Neural progenitor cell (in vitro differentiated cells): ENCODE results near the gene TBC1D1. TPM values are rescaled to one million over a fixed set of nuclear protein-coding genes. Genes with fewer than 3 reads are reported as not detected.
A peak's percentile ranks its signal among the peaks of the same experiment; 100 is the strongest.

ENCODE experiments used
- DNase-seq: peaks from one replicate; pipeline ENCODE4 v3.0.0-alpha.2; 2016; ENCODE audit warnings: low spot score
- H2AFZ ChIP-seq: fragments of 200-600 bp; sonication (generic); replicated peaks from 2 replicates; pipeline ENCODE4 v1.6.1; 2016; ENCODE audit warnings: antibody characterized with exemption
- H3F3A ChIP-seq: fragments of 200-600 bp; sonication (generic); 2 replicates; pipeline ENCODE4 v1.6.1; 2016; ENCODE audit warnings: antibody characterized with exemption, low read depth
- H3K27ac ChIP-seq: fragments of 200-600 bp; sonication (generic); 2 replicates; pipeline ENCODE4 v1.5.1; 2016; ENCODE audit warnings: mild to moderate bottlenecking
- H3K27me3 ChIP-seq: fragments of 200-600 bp; sonication (generic); 2 replicates; pipeline ENCODE4 v1.6.1; 2016; ENCODE audit warnings: mild to moderate bottlenecking, moderate library complexity
- H3K36me3 ChIP-seq: fragments of 200-600 bp; sonication (generic); 2 replicates; pipeline ENCODE4 v1.5.1; 2016
- H3K4me1 ChIP-seq: fragments of 200-600 bp; sonication (generic); 2 replicates; pipeline ENCODE4 v1.6.1; 2016; ENCODE audit warnings: mixed run types
- H3K4me2 ChIP-seq: fragments of 200-600 bp; sonication (generic); 2 replicates; pipeline ENCODE4 v1.6.1; 2016
- H3K4me3 ChIP-seq: fragments of 200-600 bp; sonication (generic); 2 replicates; pipeline ENCODE4 v1.5.1; 2016
- H3K79me2 ChIP-seq: fragments of 200-600 bp; sonication (generic); 2 replicates; pipeline ENCODE4 v1.6.1; 2016; ENCODE audit warnings: low read depth
- H3K9ac ChIP-seq: fragments of 200-600 bp; sonication (generic); 2 replicates; pipeline ENCODE4 v1.6.1; 2016
- H3K9me3 ChIP-seq: fragments of 200-600 bp; sonication (generic); 2 replicates; pipeline ENCODE4 v1.5.1; 2016; ENCODE audit warnings: low read depth
- H4K20me1 ChIP-seq: fragments of 200-600 bp; sonication (generic); 2 replicates; pipeline ENCODE4 v1.6.1; 2016; ENCODE audit warnings: low read depth
- H3K27ac Mint-ChIP-seq: 3 replicates; pipeline ENCODE4 v1.8.0; 2021; ENCODE audit warnings: mixed read lengths
- H3K27me3 Mint-ChIP-seq: 2 replicates; pipeline ENCODE4 v1.8.0; 2022; ENCODE audit warnings: low read depth, mild to moderate bottlenecking, inconsistent platforms, moderate library complexity, mixed read lengths; ENCODE audit not compliant: insufficient read depth
- H3K36me3 Mint-ChIP-seq: 3 replicates; pipeline ENCODE4 v1.8.0; 2021; ENCODE audit warnings: mixed read lengths
- H3K4me1 Mint-ChIP-seq: 3 replicates; pipeline ENCODE4 v1.8.0; 2021; ENCODE audit warnings: mixed read lengths
- H3K4me3 Mint-ChIP-seq: 3 replicates; pipeline ENCODE4 v1.8.0; 2021; ENCODE audit warnings: mild to moderate bottlenecking, moderate library complexity, mixed read lengths
- H3K9me3 Mint-ChIP-seq: 3 replicates; pipeline ENCODE4 v1.8.0; 2020; ENCODE audit warnings: mixed read lengths
- EZH2 ChIP-seq: fragments of 200-600 bp; sonication (generic); IDR thresholded peaks from 2 replicates; pipeline ENCODE4 v1.6.1; 2017; ENCODE audit warnings: antibody characterized with exemption, mild to moderate bottlenecking, moderate library complexity
- EZH2phosphoT487 ChIP-seq: fragments of 200-600 bp; sonication (generic); IDR thresholded peaks from 2 replicates; pipeline ENCODE4 v1.6.1; 2017; ENCODE audit warnings: antibody characterized with exemption
- total RNA-seq: library from RNA; depleted of rRNA; stranded (reverse); fragments of >200 nt; gene quantifications from 2 replicates; pipeline ENCODE4 v1.2.3, GENCODE V29; 2015; ENCODE audit warnings: low replicate concordance
- TF ChIP-seq, protein P1 (sequence below): fragments of 200-600 bp; sonication (generic); IDR thresholded peaks from 2 replicates; pipeline ENCODE4 v1.5.1; 2017; ENCODE audit warnings: antibody characterized with exemption, mild to moderate bottlenecking

The TBC1D1 gene
- total RNA-seq, 1 donor from 2014 or later = 208 TPM

DNA sequence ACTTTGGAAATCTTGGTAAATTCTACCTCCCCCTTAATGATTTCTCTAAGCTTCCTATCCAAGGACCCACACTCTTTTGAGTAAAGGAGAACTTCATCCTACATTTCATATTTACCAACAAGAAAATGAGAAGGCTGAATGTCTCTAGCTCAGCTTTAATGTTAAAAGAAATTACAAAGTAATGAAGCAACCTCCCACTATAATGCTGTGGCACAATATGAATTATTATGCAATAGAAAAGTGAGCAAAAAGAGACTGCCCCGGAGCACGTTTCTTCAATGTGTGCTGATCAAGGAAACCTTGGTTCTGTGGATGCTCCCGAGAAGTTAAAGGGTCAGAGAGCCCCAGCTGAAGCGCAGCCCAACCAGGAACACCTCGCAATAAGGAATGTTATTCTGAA lies 9.1 kb upstream of the TBC1D1 start:
- H3K4me1 Mint-ChIP-seq = no peaks in the 10 kb centered on the region
- Histone ChIP-seq H3K9ac (no peak overlapping the region), H3K4me3 (no peak overlapping the region), H3K36me3 (no peaks in the 10 kb centered on the region), H3K27me3 (peaks cover 23% of the 10 kb centered on the region), H3F3A (no peaks in the 10 kb centered on the region), H3K9me3 (no peaks in the 10 kb centered on the region), H3K79me2 (no peaks in the 10 kb centered on the region), H2AFZ (no peak overlapping the region), H3K27ac (no peak overlapping the region), H3K4me1 (no peaks in the 10 kb centered on the region), H3K4me2 (no peak overlapping the region), H4K20me1 (no peaks in the 10 kb centered on the region)
- no peak for DNase-seq
- no peaks in the 10 kb centered on the region for H3K36me3 Mint-ChIP-seq
- H3K4me3 Mint-ChIP-seq = no peak overlapping the region
- TF ChIP-seq, protein P1, sequence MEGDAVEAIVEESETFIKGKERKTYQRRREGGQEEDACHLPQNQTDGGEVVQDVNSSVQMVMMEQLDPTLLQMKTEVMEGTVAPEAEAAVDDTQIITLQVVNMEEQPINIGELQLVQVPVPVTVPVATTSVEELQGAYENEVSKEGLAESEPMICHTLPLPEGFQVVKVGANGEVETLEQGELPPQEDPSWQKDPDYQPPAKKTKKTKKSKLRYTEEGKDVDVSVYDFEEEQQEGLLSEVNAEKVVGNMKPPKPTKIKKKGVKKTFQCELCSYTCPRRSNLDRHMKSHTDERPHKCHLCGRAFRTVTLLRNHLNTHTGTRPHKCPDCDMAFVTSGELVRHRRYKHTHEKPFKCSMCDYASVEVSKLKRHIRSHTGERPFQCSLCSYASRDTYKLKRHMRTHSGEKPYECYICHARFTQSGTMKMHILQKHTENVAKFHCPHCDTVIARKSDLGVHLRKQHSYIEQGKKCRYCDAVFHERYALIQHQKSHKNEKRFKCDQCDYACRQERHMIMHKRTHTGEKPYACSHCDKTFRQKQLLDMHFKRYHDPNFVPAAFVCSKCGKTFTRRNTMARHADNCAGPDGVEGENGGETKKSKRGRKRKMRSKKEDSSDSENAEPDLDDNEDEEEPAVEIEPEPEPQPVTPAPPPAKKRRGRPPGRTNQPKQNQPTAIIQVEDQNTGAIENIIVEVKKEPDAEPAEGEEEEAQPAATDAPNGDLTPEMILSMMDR = no peak
- no peak for TF ChIP-seq EZH2phosphoT487
- no peak for TF ChIP-seq EZH2
- H3K9me3 Mint-ChIP-seq = no peaks in the 10 kb centered on the region
- H3K27me3 Mint-ChIP-seq = peaks cover 3% of the 10 kb centered on the region
- no peak overlapping the region for H3K27ac Mint-ChIP-seq

DNA sequence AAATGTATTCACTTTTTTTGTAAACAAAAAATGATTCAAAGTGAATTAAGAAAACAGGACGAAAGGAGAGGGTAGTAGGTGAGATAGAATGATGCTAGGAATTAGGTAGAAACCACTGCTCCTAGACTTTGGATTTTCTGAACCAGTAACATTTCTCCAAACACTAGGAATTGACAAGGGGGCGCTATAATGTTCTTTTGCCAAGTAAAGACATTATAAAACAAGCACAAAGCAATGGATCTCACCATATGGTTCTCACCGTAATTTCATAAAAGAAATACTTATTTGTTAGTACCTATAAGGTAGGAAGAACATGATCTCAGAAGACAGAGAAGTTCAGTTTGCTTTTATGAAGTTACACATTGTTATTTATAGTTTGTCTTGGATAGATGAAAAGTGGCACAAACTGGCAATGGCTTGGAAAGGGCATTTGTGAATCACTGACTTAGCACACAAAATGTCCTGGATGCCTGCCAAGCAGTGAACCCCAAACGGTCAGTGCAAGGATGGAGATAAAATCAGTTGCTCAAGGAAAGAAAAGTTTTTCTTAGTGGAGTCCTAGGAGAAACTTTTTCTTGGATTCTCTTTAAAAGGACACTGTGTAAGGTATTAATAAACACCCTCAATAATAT lies 8.1 kb upstream of the TBC1D1 start:
- H3K4me2 ChIP-seq = no peak overlapping the region
- no peaks in the 10 kb centered on the region for H3K4me1 ChIP-seq
- H3K27me3 Mint-ChIP-seq = peaks cover 3% of the 10 kb centered on the region
- H3K9me3 Mint-ChIP-seq = no peaks in the 10 kb centered on the region
- no peaks in the 10 kb centered on the region for H3K79me2 ChIP-seq
- no peak overlapping the region for H2AFZ ChIP-seq
- H3K27me3 ChIP-seq = peaks cover 33% of the 10 kb centered on the region
- DNase-seq = peak; percentile 17
- no peaks in the 10 kb centered on the region for H4K20me1 ChIP-seq
- H3K4me3 Mint-ChIP-seq = no peak overlapping the region
- no peak overlapping the region for H3K9ac ChIP-seq
- no peak overlapping the region for H3K27ac ChIP-seq
- no peak overlapping the region for H3K27ac Mint-ChIP-seq
- no peaks in the 10 kb centered on the region for H3K9me3 ChIP-seq
- H3K4me3 ChIP-seq = no peak overlapping the region
- no peaks in the 10 kb centered on the region for H3K36me3 ChIP-seq
- no peak for TF ChIP-seq EZH2
- TF ChIP-seq EZH2phosphoT487 = no peak
- TF ChIP-seq, protein P1 = peak; percentile 52
- no peaks in the 10 kb centered on the region for H3K36me3 Mint-ChIP-seq
- H3K4me1 Mint-ChIP-seq = no peaks in the 10 kb centered on the region
- H3F3A ChIP-seq = no peaks in the 10 kb centered on the region

DNA sequence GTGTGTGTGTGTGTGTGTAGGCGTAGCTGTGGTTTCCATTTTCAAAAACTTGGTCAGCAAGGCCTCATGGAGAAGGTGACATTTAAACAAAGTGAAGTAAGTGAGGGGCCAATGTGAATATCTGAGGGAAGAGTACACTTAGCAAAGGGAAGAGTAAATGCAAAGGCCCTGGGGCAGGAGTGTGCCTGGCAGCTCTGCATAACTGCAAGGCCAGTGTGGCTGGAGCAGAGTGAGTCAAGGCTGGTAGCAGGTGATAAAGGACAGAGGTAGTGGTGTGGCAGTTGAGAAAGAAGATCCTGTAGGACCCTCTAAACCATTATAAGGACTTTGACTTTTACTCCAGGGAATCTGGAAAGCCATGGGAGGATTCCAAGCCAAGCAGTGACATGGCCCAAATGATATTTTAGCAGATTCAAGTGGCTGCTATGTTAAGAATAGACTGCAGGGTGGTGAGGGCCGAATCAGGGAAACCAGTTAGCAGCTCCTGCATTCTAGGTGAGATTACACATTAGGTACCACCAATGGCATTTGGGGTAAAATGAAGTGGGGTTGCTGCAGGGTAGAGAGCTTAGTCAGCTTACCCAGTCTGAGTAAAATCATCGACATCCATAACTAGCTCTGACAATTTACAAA lies 5.9 kb upstream of the TBC1D1 start:
- DNase-seq = no peak
- H3K36me3 Mint-ChIP-seq = no peaks in the 10 kb centered on the region
- no peak overlapping the region for H3K4me3 Mint-ChIP-seq
- no peaks in the 10 kb centered on the region for H3K9me3 Mint-ChIP-seq
- H3K27me3 Mint-ChIP-seq = peaks cover 14% of the 10 kb centered on the region
- H4K20me1 ChIP-seq = no peaks in the 10 kb centered on the region
- no peaks in the 10 kb centered on the region for H3K4me1 Mint-ChIP-seq
- no peak overlapping the region for H3K27ac ChIP-seq
- no peak overlapping the region for H3K9ac ChIP-seq
- H3K4me1 ChIP-seq = peaks cover 1% of the 10 kb centered on the region
- H3K27me3 ChIP-seq = peaks cover 55% of the 10 kb centered on the region
- no peaks in the 10 kb centered on the region for H3K9me3 ChIP-seq
- no peak overlapping the region for H3K4me2 ChIP-seq
- TF ChIP-seq EZH2 (no peak), EZH2phosphoT487 (no peak)
- TF ChIP-seq, protein P1 = no peak
- no peak overlapping the region for H3K27ac Mint-ChIP-seq
- no peak overlapping the region for H2AFZ ChIP-seq
- H3K79me2 ChIP-seq = no peaks in the 10 kb centered on the region
- H3F3A ChIP-seq = no peaks in the 10 kb centered on the region
- no peaks in the 10 kb centered on the region for H3K36me3 ChIP-seq
- H3K4me3 ChIP-seq = no peak overlapping the region
